ENCODE data around the gene CAMSAP1.
"Not testable (repeated sequence)": the region's sequence is repeated elsewhere in the genome, so short reads cannot be mapped to it uniquely, and the experiment has no call there.

The CAMSAP1 gene

GRCh38 chr9:135907431-135908092 is at the start of gene CAMSAP1:
TSS of gene CAMSAP1 (minus strand) at chr9:135907546. CDS start at chr9:135907159, 387 bp downstream.
- peak; percentile 95 for DNase-seq (ENCODE audit: low spot score)

GRCh38 chr9:135956802-135957174 is 49.4 kb upstream of the CAMSAP1 start:
- DNase-seq (ENCODE audit: low spot score): no peak

DNA sequence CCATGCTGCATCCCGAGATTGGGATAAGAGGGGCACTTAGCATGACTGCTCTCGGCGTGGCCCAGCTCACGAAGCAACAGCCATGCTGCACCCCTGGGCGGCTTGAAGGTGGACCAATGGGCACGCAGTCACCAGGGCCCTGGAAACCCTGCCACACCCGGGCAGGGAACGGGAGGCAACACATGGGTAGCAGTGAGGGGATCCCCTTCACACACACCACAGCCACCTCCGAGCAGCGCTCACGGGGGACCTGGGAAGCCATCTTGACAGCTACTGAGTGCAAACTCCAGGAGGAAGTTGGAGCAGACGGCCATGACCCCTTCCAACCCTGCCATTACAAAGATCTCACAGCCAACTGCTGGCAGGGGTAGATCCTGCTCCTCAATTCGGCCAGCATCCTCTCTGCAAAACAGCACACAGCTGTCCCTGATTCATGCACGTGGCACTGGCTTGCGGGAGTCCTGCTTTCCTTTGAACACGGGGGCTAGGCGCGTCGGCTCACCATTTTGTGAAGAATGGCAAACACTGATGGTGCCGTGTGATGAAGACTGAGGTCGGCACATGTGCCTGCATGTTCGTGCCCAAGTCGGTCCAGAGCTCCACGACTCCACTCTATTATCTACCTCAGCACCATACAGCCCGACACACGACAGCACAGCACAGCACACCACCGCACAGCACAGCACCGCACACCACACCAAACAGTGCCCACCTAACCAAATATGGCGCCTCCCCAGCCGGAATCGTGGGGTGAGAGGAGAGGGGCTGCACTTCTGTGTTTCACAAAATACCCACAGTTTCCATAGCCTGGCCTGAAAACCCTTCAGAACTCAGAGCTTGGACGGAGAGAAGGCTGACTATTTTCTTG is 48.8 kb upstream of the CAMSAP1 start:
- no peak for DNase-seq (ENCODE audit: low spot score)

- DNase-seq (ENCODE audit: low spot score): no peak
Measured at GRCh38 chr9:135952664-135953206, 45.4 kb upstream of the CAMSAP1 start.

DNA sequence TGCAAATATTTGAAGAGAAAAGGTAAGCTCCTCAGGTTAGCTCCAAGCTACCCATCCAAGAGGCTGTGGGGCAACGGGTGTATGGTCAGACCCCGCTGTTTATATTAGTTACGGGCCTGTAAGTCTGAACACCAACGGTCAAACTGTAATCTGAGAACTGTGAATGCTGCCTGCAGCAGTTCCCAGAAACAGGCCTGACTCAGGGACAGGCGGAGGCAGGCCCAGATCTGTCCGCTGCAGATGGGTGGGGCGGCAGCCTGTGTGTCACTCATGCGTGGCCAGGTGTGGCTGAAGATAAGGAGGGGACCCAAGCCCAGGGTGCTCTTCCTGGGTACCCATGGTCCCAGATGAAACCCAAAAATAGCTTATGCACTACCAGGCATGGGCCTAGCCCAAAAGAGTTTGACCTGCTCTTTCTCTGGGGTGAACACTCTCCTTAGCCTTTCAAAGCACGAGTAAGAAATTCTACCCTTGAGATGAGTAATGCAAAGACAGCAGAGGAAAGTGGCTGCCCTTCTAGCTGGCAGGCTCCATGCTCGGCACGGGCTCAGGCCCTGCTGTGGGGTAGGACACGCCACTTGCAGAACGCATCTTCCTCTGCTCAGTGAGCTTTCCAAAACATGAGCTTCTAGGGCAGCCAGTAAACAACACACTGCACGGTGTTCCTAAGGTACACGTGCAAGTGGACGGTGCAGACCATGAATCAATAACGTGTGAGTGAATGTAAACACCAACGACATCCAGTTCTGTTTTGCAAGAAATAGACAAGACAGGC is 44.7 kb upstream of the CAMSAP1 start:
- DNase-seq (ENCODE audit: low spot score): no peak

DNA sequence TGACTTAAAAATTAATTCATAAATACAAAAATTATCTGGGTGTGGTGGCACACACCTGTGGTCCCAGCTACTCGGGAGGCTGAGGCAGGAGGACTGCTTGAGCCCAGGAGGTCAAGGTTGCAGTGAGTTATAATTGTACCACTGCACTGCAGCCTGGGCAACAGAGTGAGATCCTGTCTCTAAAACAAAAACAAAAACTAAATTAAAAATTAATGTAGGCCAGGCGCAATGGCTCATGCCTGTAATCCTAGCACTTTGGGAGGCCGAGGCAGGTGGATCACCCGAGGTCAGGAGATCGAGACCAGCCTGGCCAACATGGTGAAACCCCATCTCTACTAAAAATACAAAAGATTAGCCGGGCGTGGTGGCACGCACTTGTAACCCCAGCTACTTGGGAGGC is 44.0 kb upstream of the CAMSAP1 start:
- not testable (repeated sequence) for DNase-seq (ENCODE audit: low spot score)

- DNase-seq (ENCODE audit: low spot score): not testable (repeated sequence)
Measured at GRCh38 chr9:135950841-135951240, 43.5 kb upstream of the CAMSAP1 start.

- no peak for DNase-seq (ENCODE audit: low spot score)
Measured at GRCh38 chr9:135950135-135950682, 42.9 kb upstream of the CAMSAP1 start.

DNA sequence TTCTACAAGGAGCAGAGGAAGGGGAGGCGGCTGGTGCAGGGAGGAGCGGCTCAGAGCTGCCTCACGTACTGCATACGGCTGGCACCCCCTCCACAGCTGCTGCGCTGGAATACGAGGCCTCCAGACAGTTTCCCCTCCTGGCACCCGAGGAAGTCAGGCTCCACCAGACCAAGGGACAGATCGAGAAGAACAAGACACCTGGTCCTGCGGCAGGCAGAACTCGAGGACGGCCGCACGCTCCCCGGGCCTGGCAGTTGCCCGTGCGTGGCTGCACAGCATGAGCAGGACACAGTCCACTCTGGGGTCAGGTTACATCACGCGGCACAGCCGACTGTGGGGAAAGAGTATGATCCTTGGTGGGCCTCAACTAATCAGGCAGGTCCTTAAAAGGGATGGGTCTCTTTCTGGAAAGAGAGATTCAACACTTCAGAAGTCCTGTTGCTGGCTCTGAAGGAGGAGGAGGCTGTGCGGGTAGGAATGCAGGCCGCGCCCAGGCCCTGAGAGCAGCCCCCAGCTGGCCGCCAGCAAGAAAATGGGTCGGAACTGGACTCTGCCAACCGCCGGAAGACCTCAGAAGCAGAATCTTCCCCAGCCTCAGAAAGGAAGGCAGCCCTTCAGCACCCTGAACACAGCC is 42.3 kb upstream of the CAMSAP1 start:
- no peak for DNase-seq (ENCODE audit: low spot score)

- no peak for DNase-seq (ENCODE audit: low spot score)
Measured at GRCh38 chr9:135948968-135949367, 41.6 kb upstream of the CAMSAP1 start.

DNA sequence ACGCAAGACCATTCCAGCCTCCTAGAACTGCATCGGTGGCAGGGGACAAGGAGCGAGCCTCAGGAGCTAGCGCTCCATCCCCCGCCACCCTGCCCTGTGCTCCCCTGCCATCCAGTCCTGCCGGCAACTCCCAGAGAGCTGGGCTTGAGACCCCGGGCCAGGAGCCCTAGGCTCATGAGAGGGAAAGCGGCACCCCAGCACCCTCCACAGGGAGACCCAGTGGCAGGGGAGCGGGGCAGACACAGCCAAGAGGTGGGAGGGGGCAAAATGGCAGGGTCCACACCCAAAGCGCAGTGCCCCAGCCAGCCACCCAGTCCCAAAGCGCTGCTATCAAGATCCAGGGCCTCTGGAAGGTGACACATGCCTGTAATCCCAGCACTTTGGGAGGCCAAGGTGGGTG is 41.1 kb upstream of the CAMSAP1 start:
- DNase-seq (ENCODE audit: low spot score): no peak

DNA sequence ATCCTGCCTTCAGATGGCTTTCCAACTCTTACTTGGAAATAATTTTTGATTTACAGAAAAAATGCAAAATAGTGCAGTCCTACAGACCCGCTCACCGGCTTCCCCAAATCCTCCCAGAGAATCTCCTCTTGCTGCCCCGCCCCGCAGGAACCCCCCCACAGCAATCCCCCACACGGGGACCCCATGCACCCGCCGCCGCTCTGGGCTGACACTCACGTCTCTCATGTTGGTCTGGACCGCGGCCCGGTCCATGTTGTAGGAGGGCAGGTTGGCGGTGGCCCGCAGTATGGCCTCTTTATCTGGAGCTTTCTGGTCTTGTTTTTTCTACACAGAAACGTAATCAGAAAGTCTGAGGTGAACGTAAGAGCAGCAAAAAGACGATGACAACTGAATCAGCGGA is 40.2 kb upstream of the CAMSAP1 start:
- DNase-seq (ENCODE audit: low spot score): no peak

GRCh38 chr9:135947105-135947504 is 39.8 kb upstream of the CAMSAP1 start:
- DNase-seq (ENCODE audit: low spot score): not testable (repeated sequence)

DNA sequence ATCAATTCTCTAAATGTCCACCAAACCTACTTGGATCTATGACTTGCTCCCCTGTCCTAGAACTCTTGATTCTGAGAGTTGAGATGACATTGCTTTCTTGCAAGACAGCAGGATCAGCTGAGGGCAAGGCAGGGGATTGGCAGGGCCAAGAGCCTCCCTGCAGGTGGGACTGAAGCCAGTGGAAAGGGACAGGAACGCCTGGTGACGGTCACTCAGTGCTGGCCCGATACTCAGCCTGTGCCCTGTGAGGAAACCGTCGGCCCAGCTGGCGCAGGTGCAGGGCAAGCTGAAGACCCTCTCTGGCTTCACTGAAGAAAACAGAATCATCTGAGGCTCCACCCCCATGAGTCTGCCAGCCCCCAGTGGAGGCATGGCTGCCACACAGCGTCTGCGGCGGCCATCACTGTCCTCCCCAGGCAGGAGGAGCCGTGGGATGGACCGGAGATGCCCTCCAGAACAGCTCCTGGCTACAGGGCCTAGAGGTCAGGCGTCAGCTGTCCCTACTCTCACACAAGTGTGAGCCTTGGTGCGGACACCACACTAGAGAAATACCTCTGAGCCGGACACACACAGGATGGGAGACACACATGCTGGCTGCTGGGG is 39.1 kb upstream of the CAMSAP1 start:
- DNase-seq (ENCODE audit: low spot score): no peak

DNA sequence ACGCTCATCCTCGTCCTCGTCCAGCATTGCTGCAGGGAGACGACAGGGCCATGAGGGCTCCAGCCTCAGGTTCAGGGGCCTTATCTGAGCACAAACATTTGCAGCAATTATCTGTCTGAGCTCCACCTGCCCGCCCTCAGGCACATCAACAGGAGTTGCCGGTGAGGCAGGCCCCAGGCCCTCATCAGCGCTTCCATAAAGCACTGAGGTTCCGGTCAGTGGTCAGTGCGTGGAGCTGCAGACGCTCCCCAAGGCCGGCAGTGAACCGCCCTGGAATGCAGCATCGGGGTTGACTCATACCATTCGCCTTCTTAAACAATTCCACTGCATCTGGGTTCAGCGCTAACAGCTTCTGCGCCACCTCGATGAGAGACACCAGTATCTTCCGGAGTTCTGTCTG is 38.6 kb upstream of the CAMSAP1 start:
- no peak for DNase-seq (ENCODE audit: low spot score)

- no peak for DNase-seq (ENCODE audit: low spot score)
Measured at GRCh38 chr9:135944444-135945252, 37.3 kb upstream of the CAMSAP1 start.

- not testable (repeated sequence) for DNase-seq (ENCODE audit: low spot score)
Measured at GRCh38 chr9:135943604-135944003, 36.3 kb upstream of the CAMSAP1 start.

GRCh38 chr9:135941288-135941995 is 34.1 kb upstream of the CAMSAP1 start:
- no peak for DNase-seq (ENCODE audit: low spot score)
